Gastroesophageal sphincter (tissue), 4 donors: ENCODE data around the gene WASF1. TPM values are rescaled to one million over a fixed set of nuclear protein-coding genes. Genes with fewer than 3 reads are reported as not detected.

Experiments
- ATAC-seq: fragments of 150-250 bp; one replicate; pipeline ENCODE4 v1.9.1; 2016; ENCODE audit warnings: mild to moderate bottlenecking, moderate library complexity
- H3K27ac ChIP-seq, 4 donors: fragments of 200-600 bp; sonication (generic) in 3 of 4; 1 replicate in 3 of 4; 2 replicates in 1 of 4; pipeline ENCODE4 v1.5.1; 2016 to 2019
- H3K27me3 ChIP-seq: fragments of 200-600 bp; sonication (generic); one replicate; pipeline ENCODE4 v1.5.1; 2019
- H3K36me3 ChIP-seq, 2 donors: fragments of 200-600 bp; sonication (generic); one replicate each; pipeline ENCODE4 v1.5.1; 2019; ENCODE audit warnings: control low read depth in 1 of 2
- H3K4me1 ChIP-seq, 3 donors: fragments of 200-600 bp; sonication (generic); 1 replicate in 2 of 3; 2 replicates in 1 of 3; pipeline ENCODE4 v1.5.1; 2016 to 2019; ENCODE audit warnings: control low read depth in 2 of 3
- H3K4me3 ChIP-seq, 2 donors: fragments of 200-600 bp; sonication (generic); one replicate each; pipeline ENCODE4 v1.5.1; 2019; ENCODE audit warnings: mild to moderate bottlenecking in 1 of 2, moderate library complexity in 1 of 2
- H3K9me3 ChIP-seq, 3 donors: fragments of 200-600 bp; sonication (generic); one replicate each; pipeline ENCODE4 v1.5.1; 2017 to 2019; ENCODE audit warnings: control low read depth in 2 of 3
- EP300 ChIP-seq: sonication (generic); formaldehyde crosslinking; IDR thresholded peaks from one replicate; pipeline ENCODE4 v1.6.1; 2017; ENCODE audit warnings: antibody characterized with exemption, mild to moderate bottlenecking
- POLR2A ChIP-seq, 2 donors: fragments of 450-650 bp; IDR thresholded peaks; one replicate each; pipeline ENCODE4 v1.6.1; 2017; ENCODE audit warnings: antibody characterized with exemption in 2 of 2, mild to moderate bottlenecking in 2 of 2, moderate library complexity in 1 of 2
- POLR2AphosphoS5 ChIP-seq: sonication (generic); formaldehyde crosslinking; IDR thresholded peaks from one replicate; pipeline ENCODE4 v1.6.1; 2017; ENCODE audit warnings: antibody characterized with exemption
- WGBS, 2 donors: methylation state at CpG; one replicate each; pipeline ENCODE4 v1.1.5; 2018; ENCODE audit warnings: low coverage in 1 of 2; 5-methylcytosine and 5-hydroxymethylcytosine counted together
- total RNA-seq, 4 donors: library from RNA; depleted of rRNA; stranded (reverse); fragments of >200 nt; gene quantifications; one replicate each; pipeline ENCODE4 v1.1.0, GENCODE V29; 2016
- TF ChIP-seq, protein P1 (sequence below), 4 experiments: fragments of 200-600 bp in 2 of 4; fragments of 450-650 bp in 2 of 4; sonication (generic) in 1 of 4; IDR thresholded peaks; one replicate each; pipeline ENCODE4 v1.5.1; 2017 to 2019; ENCODE audit warnings: antibody characterized with exemption in 4 of 4, mild to moderate bottlenecking in 2 of 4, moderate library complexity in 2 of 4

Gene WASF1
- total RNA-seq, 4 donors from 2014 or later: 11.8 to 27.7 (median 24.5) TPM

DNA sequence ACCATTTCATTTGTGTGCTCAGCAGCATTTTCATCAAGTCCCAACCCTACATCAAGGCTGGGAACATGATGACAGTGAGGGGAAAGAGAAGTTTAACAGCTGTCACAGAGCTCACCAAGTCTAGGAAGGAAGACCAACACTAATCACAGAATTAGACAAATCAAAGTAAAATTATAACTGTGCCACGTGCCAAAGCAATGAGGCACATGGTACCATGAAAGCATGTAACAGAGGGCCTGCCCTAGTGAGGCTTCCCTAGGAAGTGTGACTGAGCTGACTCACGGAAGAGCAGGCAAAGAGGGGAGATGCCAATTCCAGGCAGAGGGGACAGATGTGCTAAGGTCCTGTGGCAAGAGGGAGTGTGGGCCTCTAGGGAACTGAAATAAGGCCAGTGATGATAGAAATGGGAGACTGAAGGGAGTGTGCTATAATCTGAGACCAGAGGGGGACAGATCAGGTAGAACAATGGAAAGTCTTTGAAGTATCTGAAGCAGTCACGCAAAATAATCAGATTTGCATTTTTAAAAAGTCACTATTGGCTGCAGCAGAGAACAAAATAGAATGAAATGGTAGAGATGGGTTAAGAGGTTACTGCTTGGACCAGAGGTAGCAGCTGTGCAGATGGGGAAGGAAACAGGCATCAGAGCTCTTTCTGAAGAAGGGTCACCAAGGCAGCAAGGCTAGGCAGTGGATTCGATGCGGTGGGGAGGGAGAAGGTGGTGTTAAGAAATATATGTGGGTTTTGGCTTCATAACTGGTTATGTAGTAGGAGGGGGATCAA is 114.5 kb downstream of the WASF1 start:
- H3K27me3 ChIP-seq: peaks cover 27% of the 10 kb centered on the region
- H3K4me1 ChIP-seq: peaks cover 0 to 13% (median 0%) of the 10 kb centered on the region in 3 donors
- ATAC-seq: no peak
- no peak overlapping the region for H3K27ac ChIP-seq
- WGBS, 2 donors: 95 to 96% methylated on average over 5 of the region's 5 CpGs
- no peaks in the 10 kb centered on the region for H3K9me3 ChIP-seq
- H3K4me3 ChIP-seq: no peak overlapping the region
- TF ChIP-seq POLR2A (IDR thresholded peaks at IDR 0.05) (no peak), EP300 (no peak), POLR2AphosphoS5 (no peak)
- TF ChIP-seq, protein P1, sequence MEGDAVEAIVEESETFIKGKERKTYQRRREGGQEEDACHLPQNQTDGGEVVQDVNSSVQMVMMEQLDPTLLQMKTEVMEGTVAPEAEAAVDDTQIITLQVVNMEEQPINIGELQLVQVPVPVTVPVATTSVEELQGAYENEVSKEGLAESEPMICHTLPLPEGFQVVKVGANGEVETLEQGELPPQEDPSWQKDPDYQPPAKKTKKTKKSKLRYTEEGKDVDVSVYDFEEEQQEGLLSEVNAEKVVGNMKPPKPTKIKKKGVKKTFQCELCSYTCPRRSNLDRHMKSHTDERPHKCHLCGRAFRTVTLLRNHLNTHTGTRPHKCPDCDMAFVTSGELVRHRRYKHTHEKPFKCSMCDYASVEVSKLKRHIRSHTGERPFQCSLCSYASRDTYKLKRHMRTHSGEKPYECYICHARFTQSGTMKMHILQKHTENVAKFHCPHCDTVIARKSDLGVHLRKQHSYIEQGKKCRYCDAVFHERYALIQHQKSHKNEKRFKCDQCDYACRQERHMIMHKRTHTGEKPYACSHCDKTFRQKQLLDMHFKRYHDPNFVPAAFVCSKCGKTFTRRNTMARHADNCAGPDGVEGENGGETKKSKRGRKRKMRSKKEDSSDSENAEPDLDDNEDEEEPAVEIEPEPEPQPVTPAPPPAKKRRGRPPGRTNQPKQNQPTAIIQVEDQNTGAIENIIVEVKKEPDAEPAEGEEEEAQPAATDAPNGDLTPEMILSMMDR (IDR thresholded peaks at IDR 0.05): no peak
- H3K36me3 ChIP-seq: no peaks in the 10 kb centered on the region

DNA sequence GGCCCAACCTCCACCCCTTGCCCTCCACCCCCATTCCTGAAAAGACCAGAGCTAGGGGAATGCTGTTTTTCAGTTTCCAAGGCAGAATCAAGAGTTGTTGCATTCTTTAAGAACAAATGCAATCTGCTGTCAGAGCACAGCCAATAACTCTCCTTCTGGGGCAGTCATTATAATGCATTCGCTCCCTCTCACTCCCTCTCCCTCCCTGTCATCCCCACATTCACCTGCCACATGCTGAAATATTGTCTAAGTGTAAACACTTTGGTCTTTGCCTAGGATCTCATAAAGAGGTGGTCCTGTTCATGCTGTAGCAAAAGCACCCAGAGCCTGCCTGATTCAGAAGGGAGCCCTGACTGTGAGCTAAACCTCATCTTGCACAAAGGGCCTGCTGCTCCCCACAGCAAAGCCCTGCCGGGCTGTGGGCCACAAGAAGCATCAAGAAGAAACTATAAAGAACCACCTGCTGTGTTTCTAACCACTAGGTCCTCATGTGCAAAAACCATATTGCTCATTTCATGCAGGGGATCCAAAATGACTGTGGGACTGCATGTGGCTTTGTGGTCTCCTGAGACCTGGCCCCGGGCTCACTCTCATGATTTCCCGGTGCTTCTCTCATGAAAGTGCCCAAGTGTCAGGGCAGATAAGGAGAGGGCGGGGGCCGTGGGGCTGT is 115.7 kb downstream of the WASF1 start:
- ATAC-seq: no peak
- Histone ChIP-seq H3K4me1 (peaks cover 0 to 13% (median 0%) of the 10 kb centered on the region in 3 donors), H3K27me3 (peaks cover 27% of the 10 kb centered on the region), H3K9me3 (no peaks in the 10 kb centered on the region), H3K27ac (no peak overlapping the region), H3K4me3 (no peak overlapping the region), H3K36me3 (no peaks in the 10 kb centered on the region)
- 70 to 100% methylated on average over 1 to 6 of the region's 6 CpGs for WGBS, 2 donors
- no peak for TF ChIP-seq POLR2AphosphoS5
- no peak for TF ChIP-seq EP300
- TF ChIP-seq POLR2A (IDR thresholded peaks at IDR 0.05): no peak

DNA sequence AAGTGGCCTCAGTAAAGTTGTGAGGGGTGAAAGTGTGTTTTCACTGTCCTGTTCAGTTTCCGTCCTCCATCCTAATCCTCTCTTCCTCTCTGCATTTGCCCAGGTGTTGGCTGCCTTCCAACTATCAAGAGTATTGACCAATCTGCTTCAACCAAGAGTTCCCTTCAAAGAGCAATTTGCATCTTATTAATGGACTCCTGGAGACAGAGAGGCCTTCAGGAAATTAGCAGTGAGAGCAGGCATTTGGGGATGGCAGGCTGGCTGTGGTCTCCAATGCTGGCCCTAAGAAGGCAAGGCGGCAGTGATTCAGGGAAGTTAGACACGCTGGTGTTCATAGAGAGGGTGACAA is 124.1 kb downstream of the WASF1 start:
- Histone ChIP-seq H3K27ac (no peak overlapping the region), H3K27me3 (peaks cover under 1% of the 10 kb centered on the region), H3K4me3 (no peak overlapping the region), H3K9me3 (no peaks in the 10 kb centered on the region), H3K36me3 (no peaks in the 10 kb centered on the region), H3K4me1 (peaks cover 0 to 6% (median 0%) of the 10 kb centered on the region in 3 donors)
- WGBS, 2 donors: 73 to 100% methylated on average over 1 to 2 of the region's 3 CpGs
- ATAC-seq: no peak
- TF ChIP-seq POLR2AphosphoS5 (no peak), EP300 (no peak), POLR2A (IDR thresholded peaks at IDR 0.05) (no peak)
- TF ChIP-seq, protein P1 (IDR thresholded peaks at IDR 0.05): no peak

DNA sequence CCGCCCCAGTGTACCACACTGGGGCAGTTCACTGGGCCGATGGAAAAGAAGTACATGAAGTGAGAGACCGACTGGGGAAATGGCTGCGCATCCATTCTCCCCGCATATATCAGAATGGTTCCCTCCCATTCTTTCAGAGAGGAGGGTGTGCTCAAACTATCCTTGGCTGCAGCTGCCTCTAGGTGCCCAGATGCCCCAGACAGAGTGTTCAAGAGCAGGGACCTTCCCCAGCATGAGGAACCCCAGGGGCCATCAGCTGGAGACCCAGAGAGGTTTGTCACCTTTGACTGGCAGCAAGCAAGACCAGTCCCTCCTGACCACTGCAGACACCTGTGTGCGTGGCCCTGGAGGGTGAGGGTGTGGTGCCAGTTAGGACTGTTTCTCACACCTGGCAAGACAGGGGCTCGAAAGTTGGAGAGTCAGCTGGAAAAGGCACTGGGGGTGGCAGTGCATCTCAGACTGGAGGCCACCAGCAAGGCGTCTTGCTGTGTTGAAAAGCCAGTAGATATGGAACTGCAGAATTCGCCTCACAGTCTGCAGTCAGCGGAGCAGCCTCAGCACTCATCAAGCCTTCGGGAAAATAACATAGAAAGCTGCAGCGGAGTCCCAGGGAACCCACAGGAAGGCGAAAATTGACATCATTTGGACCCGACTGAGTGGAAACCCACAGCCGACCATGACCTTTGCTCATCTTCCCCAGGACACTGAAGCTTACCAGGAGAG is 124.6 kb downstream of the WASF1 start:
- H3K9me3 ChIP-seq: no peaks in the 10 kb centered on the region
- WGBS, 2 donors: 82% methylated on average over 4 of the region's 15 CpGs; no CpG with 5 or more reads in 1 of the 2 donors
- no peak for TF ChIP-seq POLR2AphosphoS5
- TF ChIP-seq, protein P1 (IDR thresholded peaks at IDR 0.05): no peak
- no peak for TF ChIP-seq POLR2A (IDR thresholded peaks at IDR 0.05)
- TF ChIP-seq EP300: no peak
- H3K4me3 ChIP-seq: no peak overlapping the region
- H3K27ac ChIP-seq: no peak overlapping the region
- no peaks in the 10 kb centered on the region for H3K36me3 ChIP-seq
- no peak for ATAC-seq
- peaks cover 5% of the 10 kb centered on the region for H3K27me3 ChIP-seq
- H3K4me1 ChIP-seq: peaks cover 0 to 6% (median 0%) of the 10 kb centered on the region in 3 donors
